Loucy (cell line): ENCODE results near the gene GSG1L.

ENCODE experiments used
- EZH2phosphoT487 ChIP-seq: fragments of 200-600 bp; IDR thresholded peaks from 2 replicates; pipeline ENCODE4 v1.6.1; 2018; ENCODE audit warnings: antibody characterized with exemption, mild to moderate bottlenecking, moderate library complexity, borderline replicate concordance
- TF ChIP-seq, protein P1 (sequence below): fragments of 200-600 bp; sonication (generic); conservative IDR thresholded peaks from 2 replicates; pipeline ENCODE4 v1.5.1; 2014; ENCODE audit warnings: mild to moderate bottlenecking, antibody characterized with exemption, low read length

DNA sequence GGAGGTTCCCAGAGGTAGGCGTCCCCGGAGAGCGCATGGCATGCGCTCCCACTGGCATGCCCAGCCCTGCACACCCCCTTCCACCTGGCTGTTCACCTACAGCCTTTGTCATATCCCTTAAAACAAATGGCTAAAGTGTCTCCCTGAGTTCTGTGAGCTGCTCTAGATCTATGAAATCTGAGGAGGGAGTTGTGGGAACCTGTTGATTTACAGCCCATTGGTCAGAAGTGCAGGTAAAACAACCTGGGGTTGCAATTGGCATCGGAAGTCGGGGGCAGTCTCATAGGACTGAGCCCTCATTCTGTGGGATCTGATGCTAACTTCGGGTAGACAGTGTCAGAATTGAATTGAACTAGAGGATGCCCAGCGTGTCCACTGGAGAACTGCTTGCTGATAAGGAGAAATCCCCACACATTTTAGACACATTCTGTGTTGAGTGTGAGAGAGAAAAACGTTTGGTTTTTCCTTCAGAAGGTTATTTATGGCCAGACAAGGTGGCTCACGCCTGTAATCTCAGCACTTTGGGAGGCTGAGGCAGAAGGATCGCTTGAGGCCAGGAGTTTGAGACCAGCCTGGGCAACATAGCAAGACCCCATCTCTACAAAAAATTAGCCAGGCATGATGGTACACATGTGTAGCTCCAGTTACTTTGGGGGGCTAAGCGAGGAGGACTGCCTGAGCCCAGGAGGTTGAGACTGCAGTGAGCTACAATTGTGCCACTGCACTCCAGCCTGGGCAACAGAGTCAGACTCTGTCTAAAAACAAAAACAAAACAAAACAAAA is 22.1 kb upstream of the GSG1L start:
- TF ChIP-seq, protein P1, sequence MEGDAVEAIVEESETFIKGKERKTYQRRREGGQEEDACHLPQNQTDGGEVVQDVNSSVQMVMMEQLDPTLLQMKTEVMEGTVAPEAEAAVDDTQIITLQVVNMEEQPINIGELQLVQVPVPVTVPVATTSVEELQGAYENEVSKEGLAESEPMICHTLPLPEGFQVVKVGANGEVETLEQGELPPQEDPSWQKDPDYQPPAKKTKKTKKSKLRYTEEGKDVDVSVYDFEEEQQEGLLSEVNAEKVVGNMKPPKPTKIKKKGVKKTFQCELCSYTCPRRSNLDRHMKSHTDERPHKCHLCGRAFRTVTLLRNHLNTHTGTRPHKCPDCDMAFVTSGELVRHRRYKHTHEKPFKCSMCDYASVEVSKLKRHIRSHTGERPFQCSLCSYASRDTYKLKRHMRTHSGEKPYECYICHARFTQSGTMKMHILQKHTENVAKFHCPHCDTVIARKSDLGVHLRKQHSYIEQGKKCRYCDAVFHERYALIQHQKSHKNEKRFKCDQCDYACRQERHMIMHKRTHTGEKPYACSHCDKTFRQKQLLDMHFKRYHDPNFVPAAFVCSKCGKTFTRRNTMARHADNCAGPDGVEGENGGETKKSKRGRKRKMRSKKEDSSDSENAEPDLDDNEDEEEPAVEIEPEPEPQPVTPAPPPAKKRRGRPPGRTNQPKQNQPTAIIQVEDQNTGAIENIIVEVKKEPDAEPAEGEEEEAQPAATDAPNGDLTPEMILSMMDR: no peak
- TF ChIP-seq EZH2phosphoT487: no peak
